Cardiac muscle cell (in vitro differentiated cells and primary cell): ENCODE measurements around the gene PRMT2. TPM values are rescaled to one million over a fixed set of nuclear protein-coding genes. Genes with fewer than 3 reads are reported as not detected.

Experiments used
- DNase-seq, 2 donors: peaks; one replicate each; pipeline versions ENCODE4 v3.0.0 to v3.0.0-alpha.2; 2010 to 2017; ENCODE audit warnings: low read depth in 1 of 2, low spot score in 1 of 2
- H3K27ac ChIP-seq: fragments of 200-600 bp; sonication (generic); 2 replicates; pipeline ENCODE4 v1.5.1; 2016
- H3K27me3 ChIP-seq: fragments of 200-600 bp; sonication (generic); 2 replicates; pipeline ENCODE4 v1.6.0; 2016; ENCODE audit warnings: control low read depth
- H3K36me3 ChIP-seq: fragments of 200-600 bp; sonication (generic); 2 replicates; pipeline ENCODE4 v1.5.1; 2016; ENCODE audit warnings: control low read depth
- H3K4me1 ChIP-seq: fragments of 200-600 bp; sonication (generic); 2 replicates; pipeline ENCODE4 v1.8.1; 2017; ENCODE audit warnings: low read depth, mild to moderate bottlenecking, mixed run types
- H3K4me3 ChIP-seq: fragments of 200-600 bp; sonication (generic); 2 replicates; pipeline ENCODE4 v1.5.1; 2016; ENCODE audit warnings: mild to moderate bottlenecking
- H3K9me3 ChIP-seq: fragments of 200-600 bp; sonication (generic); 2 replicates; pipeline ENCODE4 v1.5.1; 2017; ENCODE audit warnings: low read depth, mild to moderate bottlenecking, control low read depth
- CTCF ChIP-seq: IDR thresholded peaks from 2 replicates; pipeline ENCODE4 v1.5.1; 2012; ENCODE audit warnings: low read depth, mild to moderate bottlenecking, low read length
- polyA plus RNA-seq: library from polyadenylated mRNA; unstranded; fragments of >200 nt; fragmentation: Nextera tagmentation; extraction: Ambion mirVana; gene quantifications from 2 replicates; pipeline ENCODE4 v1.2.1, GENCODE V29; 2016
- total RNA-seq: library from RNA; depleted of rRNA; stranded (reverse); fragments of >200 nt; gene quantifications from 2 replicates; pipeline ENCODE4 v1.2.3, GENCODE V29; 2016

PRMT2 gene
- total and polyA plus RNA-seq, 2 experiments from 2014 or later, result 90.5 to 140 TPM

- no peak for DNase-seq
These were observed 25.3 kb upstream of the PRMT2 start for GRCh38 chr21:46610018-46610701.

GRCh38 chr21:46613391-46613790, 22.1 kb upstream of the PRMT2 start:
- no peak for TF ChIP-seq CTCF
- H3K27me3 ChIP-seq, result no peaks in the 10 kb centered on the region
- H3K36me3 ChIP-seq, result no peaks in the 10 kb centered on the region
- no peak overlapping the region for H3K27ac ChIP-seq
- no peaks in the 10 kb centered on the region for H3K9me3 ChIP-seq
- DNase-seq, result no peak
- no peak overlapping the region for H3K4me3 ChIP-seq
- H3K4me1 ChIP-seq, result no peaks in the 10 kb centered on the region

More at GRCh38 chr21:46610018-46610701, 25.3 kb upstream of the PRMT2 start:
- Histone ChIP-seq H3K4me3 (no peak overlapping the region), H3K27me3 (no peaks in the 10 kb centered on the region), H3K27ac (no peak overlapping the region), H3K9me3 (no peaks in the 10 kb centered on the region), H3K36me3 (no peaks in the 10 kb centered on the region), H3K4me1 (peaks cover 4% of the 10 kb centered on the region)
- no peak for TF ChIP-seq CTCF

GRCh38 chr21:46616050-46616449, 19.4 kb upstream of the PRMT2 start:
- no peak for DNase-seq
- no peak overlapping the region for H3K27ac ChIP-seq
- H3K4me3 ChIP-seq, result no peak overlapping the region
- H3K9me3 ChIP-seq, result no peaks in the 10 kb centered on the region
- H3K36me3 ChIP-seq, result no peaks in the 10 kb centered on the region
- no peaks in the 10 kb centered on the region for H3K4me1 ChIP-seq
- no peaks in the 10 kb centered on the region for H3K27me3 ChIP-seq
- no peak for TF ChIP-seq CTCF

- H3K27me3 ChIP-seq, result no peaks in the 10 kb centered on the region
- H3K4me1 ChIP-seq, result no peaks in the 10 kb centered on the region
- TF ChIP-seq CTCF, result no peak
- no peaks in the 10 kb centered on the region for H3K36me3 ChIP-seq
- no peak for DNase-seq
- H3K9me3 ChIP-seq, result no peaks in the 10 kb centered on the region
- no peak overlapping the region for H3K4me3 ChIP-seq
- no peak overlapping the region for H3K27ac ChIP-seq
These were observed 18.8 kb upstream of the PRMT2 start for GRCh38 chr21:46616656-46617055.

- TF ChIP-seq CTCF, result no peak
- no peaks in the 10 kb centered on the region for H3K27me3 ChIP-seq
- H3K4me1 ChIP-seq, result no peaks in the 10 kb centered on the region
- no peaks in the 10 kb centered on the region for H3K36me3 ChIP-seq
- H3K9me3 ChIP-seq, result no peaks in the 10 kb centered on the region
- no peak overlapping the region for H3K4me3 ChIP-seq
- no peak overlapping the region for H3K27ac ChIP-seq
- no peak for DNase-seq
These were observed 18.0 kb upstream of the PRMT2 start for GRCh38 chr21:46617267-46618051.
